Measurements from ENCODE around the gene MIPEP. TPM values are rescaled to one million over a fixed set of nuclear protein-coding genes. Genes with fewer than 3 reads are reported as not detected.
A peak's percentile ranks its signal among the peaks of the same experiment; 100 is the strongest.

Gene MIPEP
- polyA plus RNA-seq, 2 of the 4 experiments (the other 2 are of a cell fraction), result 21.6 to 32.8 TPM

DNA sequence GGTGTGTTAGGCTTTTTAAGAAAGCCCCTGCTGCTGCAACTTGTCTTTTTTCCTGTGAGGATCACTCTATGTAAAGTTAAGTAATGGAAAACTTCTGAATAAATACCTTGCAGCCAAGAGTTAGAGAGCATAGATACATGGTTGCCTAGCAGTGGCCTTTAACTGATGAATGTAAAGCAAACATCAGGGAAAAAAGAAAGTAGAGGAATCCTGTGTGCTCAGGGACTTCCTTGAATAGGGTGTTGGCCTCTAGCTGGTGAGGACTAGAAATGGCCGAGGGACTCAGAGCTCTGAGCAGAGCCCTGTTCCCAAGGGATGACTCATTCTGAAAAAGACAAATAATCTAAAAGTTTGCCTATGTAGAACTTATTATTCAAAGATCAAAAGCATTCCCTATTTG lies 135.7 kb downstream of the MIPEP start:
- TF ChIP-seq FOSL2 (IDR thresholded peaks at IDR 0.05), result 0 out of 2 replicates have a peak, but pooled peaks have one; percentile 28
- peak; percentile 52; the same call in 1 of the 2 replicates for TF ChIP-seq FOSL2 (CRISPR knock-in tag; IDR thresholded peaks at IDR 0.05)
- TF ChIP-seq HOXA7 (CRISPR knock-in tag; IDR thresholded peaks at IDR 0.05), result no peak
- DNase-seq (ENCODE audit: low read depth in 1 of 2, low spot score in 1 of 2) (peak in 1 of 2 experiments; percentile 69), FAIRE-seq (no peak), ATAC-seq (peak; percentile 84 to 89)
- Histone ChIP-seq H3K27ac (peak overlapping the region; percentile 71 to 77), H3K4me1 (peaks cover 61% of the 10 kb centered on the region), H3K4me3 (no peak overlapping the region; the same call in 2 of the 3 replicates), H3K9me3 (no peaks in the 10 kb centered on the region), H3K4me2 (peak overlapping the region; percentile 83)
- ChIA-PET POLR2A (interaction anchor here (2.2 kb wide), 1 partner anchor 10 kb away, joined by 5 read pairs; no protein-coding TSS in a partner anchor), CTCF (no interaction called here)
- 0% methylated on average over 1 of the region's 1 CpG for WGBS (ENCODE audit: missing lambda C conversion rate)

- Histone ChIP-seq H3K4me3 (no peak overlapping the region), H3K4me2 (peak overlapping the region; percentile 83), H3K9me3 (no peaks in the 10 kb centered on the region), H3K4me1 (peaks cover 65% of the 10 kb centered on the region), H3K27ac (peak overlapping the region; percentile 71 to 85)
- no peak for FAIRE-seq
- TF ChIP-seq CHD4 (IDR thresholded peaks at IDR 0.05; ENCODE audit: borderline replicate concordance) (no peak), HOXA7 (CRISPR knock-in tag; IDR thresholded peaks at IDR 0.05) (no peak), SMC3 (IDR thresholded peaks at IDR 0.05) (no peak), EHMT2 (IDR thresholded peaks at IDR 0.05; ENCODE audit: low read depth) (no peak), HOXB5 (CRISPR knock-in tag; IDR thresholded peaks at IDR 0.05) (no peak), ZC3H11A (IDR thresholded peaks at IDR 0.05) (no peak), MAFK (IDR thresholded peaks at IDR 0.05; ENCODE audit: partially characterized antibody) (no peak), BCL3 (IDR thresholded peaks at IDR 0.05) (no peak)
- TF ChIP-seq, protein P1, sequence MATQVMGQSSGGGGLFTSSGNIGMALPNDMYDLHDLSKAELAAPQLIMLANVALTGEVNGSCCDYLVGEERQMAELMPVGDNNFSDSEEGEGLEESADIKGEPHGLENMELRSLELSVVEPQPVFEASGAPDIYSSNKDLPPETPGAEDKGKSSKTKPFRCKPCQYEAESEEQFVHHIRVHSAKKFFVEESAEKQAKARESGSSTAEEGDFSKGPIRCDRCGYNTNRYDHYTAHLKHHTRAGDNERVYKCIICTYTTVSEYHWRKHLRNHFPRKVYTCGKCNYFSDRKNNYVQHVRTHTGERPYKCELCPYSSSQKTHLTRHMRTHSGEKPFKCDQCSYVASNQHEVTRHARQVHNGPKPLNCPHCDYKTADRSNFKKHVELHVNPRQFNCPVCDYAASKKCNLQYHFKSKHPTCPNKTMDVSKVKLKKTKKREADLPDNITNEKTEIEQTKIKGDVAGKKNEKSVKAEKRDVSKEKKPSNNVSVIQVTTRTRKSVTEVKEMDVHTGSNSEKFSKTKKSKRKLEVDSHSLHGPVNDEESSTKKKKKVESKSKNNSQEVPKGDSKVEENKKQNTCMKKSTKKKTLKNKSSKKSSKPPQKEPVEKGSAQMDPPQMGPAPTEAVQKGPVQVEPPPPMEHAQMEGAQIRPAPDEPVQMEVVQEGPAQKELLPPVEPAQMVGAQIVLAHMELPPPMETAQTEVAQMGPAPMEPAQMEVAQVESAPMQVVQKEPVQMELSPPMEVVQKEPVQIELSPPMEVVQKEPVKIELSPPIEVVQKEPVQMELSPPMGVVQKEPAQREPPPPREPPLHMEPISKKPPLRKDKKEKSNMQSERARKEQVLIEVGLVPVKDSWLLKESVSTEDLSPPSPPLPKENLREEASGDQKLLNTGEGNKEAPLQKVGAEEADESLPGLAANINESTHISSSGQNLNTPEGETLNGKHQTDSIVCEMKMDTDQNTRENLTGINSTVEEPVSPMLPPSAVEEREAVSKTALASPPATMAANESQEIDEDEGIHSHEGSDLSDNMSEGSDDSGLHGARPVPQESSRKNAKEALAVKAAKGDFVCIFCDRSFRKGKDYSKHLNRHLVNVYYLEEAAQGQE (IDR thresholded peaks at IDR 0.05), result no peak
- TF ChIP-seq, protein P2, sequence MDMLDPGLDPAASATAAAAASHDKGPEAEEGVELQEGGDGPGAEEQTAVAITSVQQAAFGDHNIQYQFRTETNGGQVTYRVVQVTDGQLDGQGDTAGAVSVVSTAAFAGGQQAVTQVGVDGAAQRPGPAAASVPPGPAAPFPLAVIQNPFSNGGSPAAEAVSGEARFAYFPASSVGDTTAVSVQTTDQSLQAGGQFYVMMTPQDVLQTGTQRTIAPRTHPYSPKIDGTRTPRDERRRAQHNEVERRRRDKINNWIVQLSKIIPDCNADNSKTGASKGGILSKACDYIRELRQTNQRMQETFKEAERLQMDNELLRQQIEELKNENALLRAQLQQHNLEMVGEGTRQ (IDR thresholded peaks at IDR 0.05), result no peak
- POLR2A ChIA-PET, result no interaction called here
- DNase-seq (ENCODE audit: low read depth in 1 of 2, low spot score in 1 of 2), result no peak
- no peak; a peak in 1 of 6 replicates for ATAC-seq
- 32% methylated on average over 1 of the region's 1 CpG for WGBS (ENCODE audit: missing lambda C conversion rate)
- CTCF ChIA-PET, result no interaction called here
Observed at GRCh38 chr13:23752111-23753001, 136.8 kb downstream of the MIPEP start.

- 2% methylated on average over 5 of the region's 5 CpGs for WGBS (ENCODE audit: missing lambda C conversion rate)
- DNase-seq (ENCODE audit: low read depth in 1 of 2, low spot score in 1 of 2), result peak in 1 of 2 experiments; percentile 39
- no peaks in the 10 kb centered on the region for H3K9me3 ChIP-seq
- CTCF ChIA-PET, result no interaction called here
- POLR2A ChIA-PET, result no interaction called here
- FAIRE-seq, result no peak
- peak overlapping the region; percentile 71 to 85 for H3K27ac ChIP-seq
- no peak for TF ChIP-seq FOSL2 (IDR thresholded peaks at IDR 0.05)
- TF ChIP-seq FOSL2 (CRISPR knock-in tag; IDR thresholded peaks at IDR 0.05), result peak; percentile 61
- TF ChIP-seq HDAC2 (IDR thresholded peaks at IDR 0.05), result no peak
- no peak overlapping the region; the same call in 2 of the 3 replicates for H3K4me3 ChIP-seq
- peak overlapping the region; percentile 83 for H3K4me2 ChIP-seq
- peaks cover 65% of the 10 kb centered on the region for H3K4me1 ChIP-seq
- ATAC-seq, result peak; percentile 67 to 72; a peak in 4 of 6 replicates
Observed at GRCh38 chr13:23751195-23751594, 138.0 kb downstream of the MIPEP start.
